Activated CD8-positive, alpha-beta memory T cell treated with anti-CD3 and anti-CD28 coated beads, Interleukin-2, amount 50 U/mL, for 24 hours (primary cell): Measurements from ENCODE around the gene FCMR.

Experiments
- DNase-seq: peaks from one replicate; pipeline ENCODE4 v3.0.0-alpha.2; 2020; ENCODE audit errors: extremely low read depth

The FCMR gene

GRCh38 chr1:206901944-206902343 is 19.8 kb downstream of the FCMR start:
- no peak for DNase-seq

GRCh38 chr1:206900149-206900548 is 21.6 kb downstream of the FCMR start:
- no peak for DNase-seq

- DNase-seq, result no peak
These were observed 22.0 kb downstream of the FCMR start for GRCh38 chr1:206899717-206900116.

GRCh38 chr1:206898915-206899431 is 22.8 kb downstream of the FCMR start:
- DNase-seq, result no peak

GRCh38 chr1:206898089-206898914 is 23.4 kb downstream of the FCMR start:
- DNase-seq, result no peak

GRCh38 chr1:206897175-206897574 is 24.6 kb downstream of the FCMR start, which contains the start of gene IL24:
TSS of gene IL24 (plus strand) at chr1:206897443. CDS start at chr1:206897833, 390 bp downstream.
- no peak for DNase-seq

GRCh38 chr1:206896261-206896660 is 25.5 kb downstream of the FCMR start:
- no peak for DNase-seq

GRCh38 chr1:206895837-206896242 is 25.9 kb downstream of the FCMR start:
- DNase-seq, result no peak

- DNase-seq, result no peak
These were observed 26.4 kb downstream of the FCMR start for GRCh38 chr1:206895325-206895724.

- DNase-seq, result no peak
These were observed 28.4 kb downstream of the FCMR start for GRCh38 chr1:206893380-206893779.

GRCh38 chr1:206892351-206892984 is 29.3 kb downstream of the FCMR start:
- no peak for DNase-seq

- no peak for DNase-seq
These were observed 30.3 kb downstream of the FCMR start for GRCh38 chr1:206891412-206891811.

- no peak for DNase-seq
These were observed 31.3 kb downstream of the FCMR start for GRCh38 chr1:206890125-206891060.

- DNase-seq, result no peak
These were observed 34.0 kb downstream of the FCMR start for GRCh38 chr1:206887701-206888100.

GRCh38 chr1:206886831-206887230 is 34.9 kb downstream of the FCMR start:
- no peak for DNase-seq

GRCh38 chr1:206885341-206886060 is 36.2 kb downstream of the FCMR start:
- no peak for DNase-seq

- DNase-seq, result no peak
These were observed 37.9 kb downstream of the FCMR start for GRCh38 chr1:206883876-206884275.

- no peak for DNase-seq
These were observed 38.6 kb downstream of the FCMR start for GRCh38 chr1:206883160-206883559.

- DNase-seq, result no peak
These were observed 39.2 kb downstream of the FCMR start for GRCh38 chr1:206882555-206882954.

- no peak for DNase-seq
These were observed 41.4 kb downstream of the FCMR start for GRCh38 chr1:206880314-206880713.

- DNase-seq, result no peak
These were observed 43.3 kb downstream of the FCMR start for GRCh38 chr1:206878456-206878855.
